Adrenal gland (tissue), 5 donors: Measurements from ENCODE around the gene ACAA2.
"Not testable (repeated sequence)": the region's sequence is repeated elsewhere in the genome, so short reads cannot be mapped to it uniquely, and the experiment has no call there.

ENCODE experiments used
- CTCF ChIP-seq, 6 experiments: fragments of 450-650 bp in 4 of 6; fragments of 200-600 bp in 2 of 6; sonication (generic) in 1 of 6; IDR thresholded peaks; 1 replicate in 5 of 6; 2 replicates in 1 of 6; pipeline versions ENCODE4 v1.5.1 to v1.8.0; 2016 to 2021; ENCODE audit warnings: antibody characterized with exemption in 6 of 6, mild to moderate bottlenecking in 2 of 6, moderate library complexity in 1 of 6
- POLR2A ChIP-seq, 2 donors: fragments of 450-650 bp; IDR thresholded peaks; one replicate each; pipeline ENCODE4 v1.6.1; 2017; ENCODE audit warnings: antibody characterized with exemption in 2 of 2, mild to moderate bottlenecking in 2 of 2, moderate library complexity in 1 of 2
- donor health status: DM: no; HTN: no; CAD: no.

- not testable (repeated sequence) for TF ChIP-seq CTCF, POLR2A (IDR thresholded peaks at IDR 0.05)
These were observed 24.0 kb upstream of the ACAA2 start for GRCh38 chr18:49837316-49837835.
